HEK293 (cell line): ENCODE results near the gene EXD3.

ENCODE experiments used
- ZNF571 ChIP-seq: fragments of 450-650 bp; formaldehyde crosslinking; IDR thresholded peaks from 2 replicates; pipeline ENCODE4 v1.5.0; 2017; ENCODE audit warnings: missing biosample characterization, missing genetic modification characterization
- TF ChIP-seq, protein P1 (sequence below): fragments of 450-650 bp; formaldehyde crosslinking; IDR thresholded peaks from 2 replicates; pipeline ENCODE4 v1.5.1; 2016; ENCODE audit warnings: missing biosample characterization, missing genetic modification characterization, low read depth

DNA sequence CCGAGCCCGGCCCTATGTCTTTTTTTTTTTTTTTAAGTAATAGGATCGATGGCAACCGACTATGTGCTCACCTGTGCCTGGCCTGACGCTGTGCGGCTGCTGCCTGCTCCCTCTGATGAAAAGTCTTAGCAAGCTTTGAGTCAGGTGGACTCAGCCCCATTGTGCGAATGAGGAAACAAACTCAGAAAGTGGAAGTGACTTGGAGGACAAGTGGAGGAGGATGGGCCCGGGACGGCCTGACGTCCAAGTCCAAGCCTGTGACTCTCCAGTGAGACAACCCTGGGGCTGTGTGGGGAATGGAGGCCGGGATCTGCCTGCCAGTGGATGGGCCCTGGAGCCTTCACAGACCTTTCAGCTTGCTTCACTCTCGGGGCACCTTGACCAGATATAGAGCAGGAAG lies 57.9 kb downstream of the EXD3 start:
- TF ChIP-seq ZNF571 (tag by site-specific recombination): no peak
- TF ChIP-seq, protein P1, sequence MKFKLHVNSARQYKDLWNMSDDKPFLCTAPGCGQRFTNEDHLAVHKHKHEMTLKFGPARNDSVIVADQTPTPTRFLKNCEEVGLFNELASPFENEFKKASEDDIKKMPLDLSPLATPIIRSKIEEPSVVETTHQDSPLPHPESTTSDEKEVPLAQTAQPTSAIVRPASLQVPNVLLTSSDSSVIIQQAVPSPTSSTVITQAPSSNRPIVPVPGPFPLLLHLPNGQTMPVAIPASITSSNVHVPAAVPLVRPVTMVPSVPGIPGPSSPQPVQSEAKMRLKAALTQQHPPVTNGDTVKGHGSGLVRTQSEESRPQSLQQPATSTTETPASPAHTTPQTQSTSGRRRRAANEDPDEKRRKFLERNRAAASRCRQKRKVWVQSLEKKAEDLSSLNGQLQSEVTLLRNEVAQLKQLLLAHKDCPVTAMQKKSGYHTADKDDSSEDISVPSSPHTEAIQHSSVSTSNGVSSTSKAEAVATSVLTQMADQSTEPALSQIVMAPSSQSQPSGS: no peak
